HCT116 (cell line): Measurements from ENCODE around the gene SPEM3. TPM values are rescaled to one million over a fixed set of nuclear protein-coding genes. Genes with fewer than 3 reads are reported as not detected.

Source experiments
- ATAC-seq: fragments of 200-7000 bp; cut with Tn5 transposase; 2 replicates; pipeline ENCODE4 v1.9.1; 2020; ENCODE audit warnings: mild to moderate bottlenecking, moderate library complexity
- BruUV-seq: library from RNA; stranded (reverse); fragments of 400-500 nt; replicated peaks from 2 replicates; lab custom pipeline; 2021; lab: Mats Ljungman, UMichigan
- CTCF ChIA-PET: fragments of 300-600 bp; sonication (Branson Sonifier 250); formaldehyde crosslinking; loops from one replicate; lab custom pipeline; 2021; ENCODE audit warnings: antibody characterized with exemption; lab: Charles Lee
- POLR2A ChIA-PET: fragments of 300-600, 350-600 bp; sonication (Branson Sonifier 250); formaldehyde crosslinking; loops from one replicate; lab custom pipeline; 2021; ENCODE audit warnings: antibody characterized with exemption; lab: Charles Lee
- RAD21 ChIA-PET, 2 experiments: fragments of 300-600 bp; sonication (Branson Sonifier 250); formaldehyde crosslinking; loops; one replicate each; lab custom pipeline; 2023; ENCODE audit warnings: low total read pairs in 2 of 2; ENCODE audit not compliant: uncharacterized antibody in 2 of 2, unreplicated experiment in 2 of 2, low non-redundant PET in 1 of 2; lab: Charles Lee
- DNase-seq: peaks from one replicate; pipeline ENCODE4 v3.0.0-alpha.2; 2010; ENCODE audit warnings: low read depth, low spot score
- H2AFZ ChIP-seq: fragments of 200-600 bp; shearing (Covaris generic), sonication (generic); 2 replicates; pipeline ENCODE4 v1.6.1; 2017; ENCODE audit warnings: low read depth, mixed run types, mixed read lengths, antibody characterized with exemption, low read length; ENCODE audit not compliant: poor library complexity, severe bottlenecking
- H3K27ac ChIP-seq: 2 replicates; pipeline ENCODE4 v1.5.1; 2012; ENCODE audit warnings: low read depth, low read length
- H3K27me3 ChIP-seq: fragments of 200-600 bp; sonication (generic); 2 replicates; pipeline ENCODE4 v1.6.1; 2016; ENCODE audit warnings: mixed run types, low read length, mixed read lengths; ENCODE audit not compliant: insufficient read depth
- H3K36me3 ChIP-seq, 2 experiments: fragments of 200-500 bp in 1 of 2; fragments of 200-600 bp in 1 of 2; sonication (Bioruptor generic) in 1 of 2; sonication (generic) in 1 of 2; 2 replicates each; pipeline versions ENCODE4 v1.5.1 to v1.6.1; 2014 to 2016; ENCODE audit warnings: low read length in 2 of 2, inconsistent platforms in 1 of 2, mixed read lengths in 1 of 2, mixed run types in 1 of 2; ENCODE audit not compliant: insufficient read depth in 2 of 2, control insufficient read depth in 1 of 2
- H3K4me1 ChIP-seq, 2 experiments: fragments of 200-600 bp in 1 of 2; sonication (generic) in 1 of 2; 2 replicates each; pipeline versions ENCODE4 v1.5.1 to v1.6.1; 2012 to 2017; ENCODE audit warnings: low read length in 2 of 2, inconsistent platforms in 1 of 2, mild to moderate bottlenecking in 1 of 2, mixed read lengths in 1 of 2, mixed run types in 1 of 2, moderate library complexity in 1 of 2; ENCODE audit not compliant: insufficient read depth in 2 of 2, control insufficient read depth in 1 of 2
- H3K4me2 ChIP-seq: fragments of 200-600 bp; sonication (generic); 2 replicates; pipeline ENCODE4 v1.6.1; 2017; ENCODE audit warnings: mixed run types, low read length, mixed read lengths
- H3K4me3 ChIP-seq, 2 experiments: fragments of 200-600 bp in 1 of 2; sonication (generic) in 1 of 2; replicated peaks in 1 of 2; 2 replicates each; pipeline ENCODE4 v1.5.1; 2011 to 2016; ENCODE audit warnings: low read length in 2 of 2, control low read depth in 1 of 2, low read depth in 1 of 2, mild to moderate bottlenecking in 1 of 2, mixed read lengths in 1 of 2, mixed run types in 1 of 2
- H3K79me2 ChIP-seq: fragments of 200-600 bp; sonication (generic); 2 replicates; pipeline ENCODE4 v1.6.1; 2017; ENCODE audit warnings: mild to moderate bottlenecking, mixed run types, low read length, moderate library complexity, mixed read lengths; ENCODE audit not compliant: insufficient read depth
- H3K9ac ChIP-seq: fragments of 200-600 bp; sonication (generic); 2 replicates; pipeline ENCODE4 v1.6.1; 2016; ENCODE audit warnings: low read length, mixed read lengths
- H3K9me2 ChIP-seq: fragments of 200-600 bp; sonication (generic), shearing (Covaris generic); 2 replicates; pipeline ENCODE4 v1.6.1; 2017; ENCODE audit warnings: mixed run types, mild to moderate bottlenecking, moderate library complexity; ENCODE audit not compliant: insufficient read depth
- H3K9me3 ChIP-seq, 2 experiments: fragments of 200-500 bp in 1 of 2; fragments of 200-600 bp in 1 of 2; sonication (Bioruptor generic) in 1 of 2; sonication (generic) in 1 of 2; 2 replicates each; pipeline ENCODE4 v1.6.1; 2014 to 2017; ENCODE audit warnings: low read length in 2 of 2, mixed read lengths in 2 of 2, inconsistent platforms in 1 of 2, low read depth in 1 of 2, mild to moderate bottlenecking in 1 of 2, mixed run types in 1 of 2, moderate library complexity in 1 of 2; ENCODE audit not compliant: control insufficient read depth in 1 of 2, insufficient read depth in 1 of 2
- H4K20me1 ChIP-seq: fragments of 200-600 bp; sonication (generic), shearing (Covaris generic); 2 replicates; pipeline ENCODE4 v1.6.1; 2017; ENCODE audit warnings: mixed run types, mild to moderate bottlenecking, moderate library complexity; ENCODE audit not compliant: insufficient read depth
- ATF3 ChIP-seq: IDR thresholded peaks from 2 replicates; pipeline ENCODE4 v1.6.1; 2012
- CEBPB ChIP-seq: IDR thresholded peaks from 2 replicates; pipeline ENCODE4 v1.6.1; 2012; ENCODE audit warnings: low read depth
- EGR1 ChIP-seq: IDR thresholded peaks from 2 replicates; pipeline ENCODE4 v1.6.1; 2012; ENCODE audit warnings: low read depth
- ELF1 ChIP-seq: IDR thresholded peaks from 2 replicates; pipeline ENCODE4 v1.6.1; 2012; ENCODE audit warnings: low read depth, borderline replicate concordance
- EZH2 ChIP-seq: fragments of 200-600 bp; sonication (generic); IDR thresholded peaks from 2 replicates; pipeline ENCODE4 v1.6.1; 2017; ENCODE audit warnings: antibody characterized with exemption, mixed run types
- EZH2phosphoT487 ChIP-seq: fragments of 200-600 bp; IDR thresholded peaks from 2 replicates; pipeline ENCODE4 v1.6.1; 2018; ENCODE audit warnings: antibody characterized with exemption, borderline replicate concordance
- FOSL1 ChIP-seq: IDR thresholded peaks from 2 replicates; pipeline ENCODE4 v1.6.1; 2012; ENCODE audit warnings: low read depth
- JUND ChIP-seq: IDR thresholded peaks from 2 replicates; pipeline ENCODE4 v1.6.1; 2012
- POLR2A ChIP-seq: IDR thresholded peaks from 2 replicates; pipeline ENCODE4 v1.7.0; 2011; ENCODE audit warnings: borderline replicate concordance; ENCODE audit not compliant: insufficient read depth, insufficient read length; ENCODE audit errors: extremely low read depth
- POLR2AphosphoS5 ChIP-seq: IDR thresholded peaks from 2 replicates; pipeline ENCODE4 v1.6.1; 2011; ENCODE audit warnings: mild to moderate bottlenecking, low read depth, low read length, moderate library complexity
- RAD21 ChIP-seq: IDR thresholded peaks from 2 replicates; pipeline ENCODE4 v1.6.1; 2012; ENCODE audit warnings: low read depth, mild to moderate bottlenecking
- SIN3A ChIP-seq: IDR thresholded peaks from 2 replicates; pipeline ENCODE4 v1.6.1; 2012; ENCODE audit warnings: low read depth
- SP1 ChIP-seq: IDR thresholded peaks from 2 replicates; pipeline ENCODE4 v1.6.1; 2012; ENCODE audit warnings: low read depth
- SRF ChIP-seq: IDR thresholded peaks from 2 replicates; pipeline ENCODE4 v1.6.1; 2012; ENCODE audit warnings: low read depth
- TCF7L2 ChIP-seq: IDR thresholded peaks from 2 replicates; pipeline ENCODE4 v1.7.0; 2011; ENCODE audit warnings: borderline replicate concordance, inconsistent platforms; ENCODE audit not compliant: insufficient read depth, insufficient read length; ENCODE audit errors: extremely low read depth
- YY1 ChIP-seq: IDR thresholded peaks from 2 replicates; pipeline ENCODE4 v1.6.1; 2011; ENCODE audit warnings: low read length, low read depth, moderate library complexity, mild to moderate bottlenecking; ENCODE audit not compliant: insufficient replicate concordance; ENCODE audit errors: extremely low read depth
- ZFX ChIP-seq: fragments of 450-650 bp; IDR thresholded peaks from 2 replicates; pipeline ENCODE4 v1.6.1; 2017
- ZNF274 ChIP-seq: fragments of 200-500 bp; sonication (Bioruptor generic); IDR thresholded peaks from 2 replicates; pipeline ENCODE4 v1.6.1; 2014; ENCODE audit warnings: mild to moderate bottlenecking, low read depth, low read length, inconsistent platforms
- intact Hi-C: fragments of 100-400 bp; cut with micrococcal nuclease; formaldehyde crosslinking; loops from 2 replicates; pipeline ENCODE4 v1.10.0; 2022
- total RNA-seq: library from RNA; stranded (reverse); gene quantifications from one replicate; pipeline ENCODE4 v1.2.1, GENCODE V29; 2021; ENCODE audit not compliant: unreplicated experiment
- TF ChIP-seq, protein P1 (sequence below): IDR thresholded peaks from 2 replicates; pipeline ENCODE4 v1.6.1; 2011; ENCODE audit warnings: mild to moderate bottlenecking, low read length, moderate library complexity; ENCODE audit not compliant: insufficient replicate concordance; ENCODE audit errors: extremely low read depth
- TF ChIP-seq, protein P2 (sequence below), 3 experiments: fragments of 200-600 bp in 1 of 3; sonication (generic) in 1 of 3; IDR thresholded peaks in 2 of 3; conservative IDR thresholded peaks in 1 of 3; 2 replicates each; pipeline ENCODE4 v1.5.1; 2012 to 2017; ENCODE audit warnings: low read depth in 2 of 3, low read length in 2 of 3, antibody characterized with exemption in 1 of 3, borderline replicate concordance in 1 of 3, control low read depth in 1 of 3, mild to moderate bottlenecking in 1 of 3, mixed read lengths in 1 of 3, mixed run types in 1 of 3, moderate library complexity in 1 of 3; ENCODE audit not compliant: insufficient read depth in 1 of 3

Gene SPEM3
- total RNA-seq, 1 experiment from 2014 or later = not detected

- no peaks in the 10 kb centered on the region for H4K20me1 ChIP-seq
- CTCF ChIA-PET = interaction anchor here (1.3 kb wide), 1 partner anchor 118 kb away, joined by 3 read pairs; no protein-coding TSS in a partner anchor
- H3K9ac ChIP-seq = no peak overlapping the region
- H3K27ac ChIP-seq = no peak overlapping the region
- no peaks in the 10 kb centered on the region for H3K9me3 ChIP-seq
- H3K4me2 ChIP-seq = no peak overlapping the region
- H3K9me2 ChIP-seq = no peaks in the 10 kb centered on the region
- no peaks in the 10 kb centered on the region for H3K79me2 ChIP-seq
- DNase-seq = no peak
- BruUV-seq = no TSS peak
- intact Hi-C loops = no loop called here
- H3K27me3 ChIP-seq = no peaks in the 10 kb centered on the region
- H3K36me3 ChIP-seq = no peaks in the 10 kb centered on the region
- RAD21 ChIA-PET = no interaction called here
- H3K4me3 ChIP-seq = no peak overlapping the region
- no peak overlapping the region for H2AFZ ChIP-seq
- peaks cover 23 to 33% of the 10 kb centered on the region in 2 experiments for H3K4me1 ChIP-seq
- ATAC-seq = no peak
- TF ChIP-seq POLR2A (no peak), EZH2phosphoT487 (no peak), ZFX (no peak), EGR1 (no peak), YY1 (no peak), RAD21 (no peak), CEBPB (no peak), POLR2AphosphoS5 (no peak), FOSL1 (no peak), SP1 (no peak), ZNF274 (no peak), JUND (no peak), EZH2 (no peak), SIN3A (no peak), ATF3 (no peak), ELF1 (no peak), TCF7L2 (no peak), SRF (no peak)
- TF ChIP-seq, protein P1, sequence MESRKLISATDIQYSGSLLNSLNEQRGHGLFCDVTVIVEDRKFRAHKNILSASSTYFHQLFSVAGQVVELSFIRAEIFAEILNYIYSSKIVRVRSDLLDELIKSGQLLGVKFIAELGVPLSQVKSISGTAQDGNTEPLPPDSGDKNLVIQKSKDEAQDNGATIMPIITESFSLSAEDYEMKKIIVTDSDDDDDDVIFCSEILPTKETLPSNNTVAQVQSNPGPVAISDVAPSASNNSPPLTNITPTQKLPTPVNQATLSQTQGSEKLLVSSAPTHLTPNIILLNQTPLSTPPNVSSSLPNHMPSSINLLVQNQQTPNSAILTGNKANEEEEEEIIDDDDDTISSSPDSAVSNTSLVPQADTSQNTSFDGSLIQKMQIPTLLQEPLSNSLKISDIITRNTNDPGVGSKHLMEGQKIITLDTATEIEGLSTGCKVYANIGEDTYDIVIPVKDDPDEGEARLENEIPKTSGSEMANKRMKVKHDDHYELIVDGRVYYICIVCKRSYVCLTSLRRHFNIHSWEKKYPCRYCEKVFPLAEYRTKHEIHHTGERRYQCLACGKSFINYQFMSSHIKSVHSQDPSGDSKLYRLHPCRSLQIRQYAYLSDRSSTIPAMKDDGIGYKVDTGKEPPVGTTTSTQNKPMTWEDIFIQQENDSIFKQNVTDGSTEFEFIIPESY = no peak
- TF ChIP-seq, protein P2, sequence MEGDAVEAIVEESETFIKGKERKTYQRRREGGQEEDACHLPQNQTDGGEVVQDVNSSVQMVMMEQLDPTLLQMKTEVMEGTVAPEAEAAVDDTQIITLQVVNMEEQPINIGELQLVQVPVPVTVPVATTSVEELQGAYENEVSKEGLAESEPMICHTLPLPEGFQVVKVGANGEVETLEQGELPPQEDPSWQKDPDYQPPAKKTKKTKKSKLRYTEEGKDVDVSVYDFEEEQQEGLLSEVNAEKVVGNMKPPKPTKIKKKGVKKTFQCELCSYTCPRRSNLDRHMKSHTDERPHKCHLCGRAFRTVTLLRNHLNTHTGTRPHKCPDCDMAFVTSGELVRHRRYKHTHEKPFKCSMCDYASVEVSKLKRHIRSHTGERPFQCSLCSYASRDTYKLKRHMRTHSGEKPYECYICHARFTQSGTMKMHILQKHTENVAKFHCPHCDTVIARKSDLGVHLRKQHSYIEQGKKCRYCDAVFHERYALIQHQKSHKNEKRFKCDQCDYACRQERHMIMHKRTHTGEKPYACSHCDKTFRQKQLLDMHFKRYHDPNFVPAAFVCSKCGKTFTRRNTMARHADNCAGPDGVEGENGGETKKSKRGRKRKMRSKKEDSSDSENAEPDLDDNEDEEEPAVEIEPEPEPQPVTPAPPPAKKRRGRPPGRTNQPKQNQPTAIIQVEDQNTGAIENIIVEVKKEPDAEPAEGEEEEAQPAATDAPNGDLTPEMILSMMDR (IDR thresholded peaks at IDR 0.05 in 2 of 3, conservative IDR thresholded peaks at IDR 0.05 in 1 of 3; ENCODE audit: borderline replicate concordance in 1 of 3, insufficient read depth in 1 of 3, low read depth in 2 of 3, low read length in 2 of 3) = no peak
- POLR2A ChIA-PET = no interaction called here
Measured at GRCh38 chr17:7442142-7442541, 13.5 kb downstream of the SPEM3 start.
